Ammon's horn (tissue), 1 donor: ENCODE results near the gene WWOX.
A peak's percentile ranks its signal among the peaks of the same experiment; 100 is the strongest.
"Not testable (repeated sequence)": the region's sequence is repeated elsewhere in the genome, so short reads cannot be mapped to it uniquely, and the experiment has no call there.

Experiments used
- DNase-seq: peaks from one replicate; pipeline ENCODE4 v3.0.0-alpha.2; 2016; ENCODE audit warnings: low spot score

WWOX gene

DNA sequence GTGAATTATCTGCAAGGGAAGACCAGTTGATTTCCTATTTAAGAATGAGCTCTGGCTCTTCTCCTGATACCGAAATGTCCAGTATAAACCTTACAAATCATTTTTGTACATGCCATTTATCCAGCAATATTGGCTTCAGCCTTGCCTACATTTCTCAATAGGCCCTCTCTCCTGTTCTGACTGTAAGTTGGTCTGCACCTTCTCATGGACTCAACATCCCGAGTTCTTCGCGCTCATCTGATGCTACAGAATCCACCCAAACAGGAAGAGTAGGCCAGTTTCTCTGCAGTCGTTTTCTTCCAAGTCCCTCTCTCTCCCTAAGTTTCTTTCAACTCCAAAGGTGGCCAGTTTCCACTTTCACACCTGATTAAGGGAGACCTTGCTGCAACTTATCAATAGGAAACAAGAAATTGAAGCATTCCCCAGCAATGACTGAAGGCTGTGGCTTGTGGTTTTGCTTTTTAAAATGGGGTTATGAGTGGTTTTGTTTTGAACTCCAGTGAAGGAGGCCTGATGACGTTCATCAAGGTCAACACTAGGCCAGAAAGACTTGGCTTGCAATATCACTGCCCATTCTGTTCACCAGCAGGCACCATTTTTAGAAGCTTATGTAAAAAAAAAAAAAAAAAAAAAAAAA, 1118.0 kb downstream of the WWOX start:
- no peak for DNase-seq

DNA sequence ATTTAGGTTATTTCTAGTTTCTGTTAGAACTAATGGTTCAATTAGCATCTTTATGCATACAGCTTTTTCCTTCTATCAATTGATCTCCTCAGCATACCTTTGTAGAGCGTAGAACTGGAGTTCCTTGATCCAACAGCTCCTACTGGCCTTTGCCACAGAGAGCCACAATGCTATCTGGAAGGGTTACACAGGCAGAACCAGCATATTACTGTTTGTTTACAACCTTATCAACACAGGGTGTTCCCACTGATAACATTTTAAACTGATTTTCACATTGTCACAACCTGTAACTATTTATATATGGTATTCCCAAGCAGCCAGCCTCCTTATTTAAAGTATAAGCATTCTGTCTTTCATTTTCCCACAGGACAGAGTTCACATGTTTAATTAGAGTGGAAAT, 1118.9 kb downstream of the WWOX start:
- DNase-seq = no peak

DNA sequence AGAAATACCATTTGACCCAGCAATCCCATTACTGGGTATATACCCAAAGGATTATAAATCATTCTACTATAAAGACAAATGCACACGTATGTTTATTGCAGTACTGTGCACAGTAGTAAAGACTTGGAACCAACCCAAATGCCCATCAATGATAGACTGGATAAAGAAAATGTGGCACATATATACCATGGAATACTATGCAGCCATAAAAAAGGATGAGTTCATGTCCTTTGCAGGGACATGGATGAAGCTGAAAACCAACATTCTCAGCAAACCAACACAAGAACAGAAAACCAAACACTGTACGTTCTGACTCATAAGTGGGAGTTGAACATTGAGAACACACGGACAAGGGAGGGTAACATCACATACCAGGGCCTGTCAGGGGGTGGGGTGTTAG, 1126.5 kb downstream of the WWOX start:
- not testable (repeated sequence) for DNase-seq

DNA sequence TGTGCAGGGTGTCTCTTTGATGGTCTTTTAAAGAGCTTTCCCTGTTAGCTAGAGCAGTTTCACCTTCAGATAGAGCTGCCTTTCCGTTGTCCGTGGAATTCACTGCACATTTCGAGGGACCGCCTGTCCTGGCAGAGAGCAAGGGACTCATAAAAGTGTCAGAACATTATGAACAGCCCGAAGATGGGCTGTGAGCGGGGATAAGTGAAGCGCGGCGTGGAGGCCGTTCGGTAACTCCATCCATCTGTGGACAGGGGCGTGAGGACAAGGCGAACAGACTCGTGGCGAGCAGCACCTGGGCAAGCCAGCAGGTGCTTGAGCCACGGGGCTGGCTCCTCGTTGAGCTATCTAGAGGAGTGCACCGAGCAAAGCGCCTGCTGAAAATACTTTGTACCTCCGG, 1129.9 kb downstream of the WWOX start:
- no peak for DNase-seq

DNA sequence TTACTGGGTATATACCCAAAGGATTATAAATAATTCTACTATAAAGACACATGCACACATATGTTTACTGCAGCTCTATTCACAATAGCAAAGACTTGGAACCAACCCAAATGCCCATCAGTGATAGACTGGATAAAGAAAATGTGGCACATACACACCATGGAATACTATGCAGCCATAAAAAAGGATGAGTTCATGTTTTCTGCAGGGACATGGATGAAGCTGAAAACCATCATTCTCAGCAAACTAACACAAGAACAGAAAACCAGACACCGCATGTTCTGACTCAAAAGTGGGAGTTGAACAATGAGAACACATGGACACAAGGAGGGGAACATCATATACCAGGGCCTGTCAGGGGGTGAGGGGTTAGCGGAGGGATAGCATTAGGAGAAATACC, 1146.2 kb downstream of the WWOX start:
- not testable (repeated sequence) for DNase-seq

DNA sequence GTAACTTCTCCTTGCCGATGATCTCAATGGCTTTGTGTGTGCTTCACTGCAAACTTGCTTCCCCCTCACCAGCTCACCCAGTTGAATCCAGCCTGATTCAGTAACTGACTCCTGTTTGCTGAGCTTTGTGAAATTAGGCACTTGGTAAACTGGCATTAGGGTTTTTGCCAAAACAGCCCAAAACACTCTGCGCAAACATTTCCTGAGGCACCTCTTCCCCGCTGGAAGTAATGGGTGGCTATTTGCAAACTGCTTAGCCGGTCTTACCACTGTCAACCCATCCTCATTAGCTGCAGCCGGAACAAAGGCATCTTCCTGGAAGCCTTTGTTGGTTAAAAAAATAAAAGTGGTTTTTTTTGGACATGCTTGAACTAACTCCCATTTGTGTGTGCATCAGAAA, 1147.9 kb downstream of the WWOX start:
- no peak for DNase-seq

DNA sequence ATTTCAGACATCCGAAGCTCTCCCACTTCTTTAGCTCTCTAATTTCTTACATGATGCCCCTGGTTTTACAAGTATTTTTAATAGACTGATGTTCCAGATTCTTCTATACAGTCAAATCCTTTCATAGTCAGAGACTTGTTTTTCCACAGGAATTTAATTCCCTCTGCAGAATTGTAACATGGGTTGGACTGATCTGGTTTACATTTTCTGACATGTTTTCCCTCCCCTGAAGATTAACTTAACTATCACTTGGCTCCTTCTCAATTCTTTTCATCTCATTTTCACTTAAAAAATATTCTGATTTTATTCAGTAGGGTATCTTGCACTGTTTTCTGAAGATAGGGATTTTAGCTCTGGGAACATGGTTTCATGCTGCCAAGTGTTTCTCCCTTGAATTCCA, 1148.9 kb downstream of the WWOX start:
- DNase-seq = no peak

DNA sequence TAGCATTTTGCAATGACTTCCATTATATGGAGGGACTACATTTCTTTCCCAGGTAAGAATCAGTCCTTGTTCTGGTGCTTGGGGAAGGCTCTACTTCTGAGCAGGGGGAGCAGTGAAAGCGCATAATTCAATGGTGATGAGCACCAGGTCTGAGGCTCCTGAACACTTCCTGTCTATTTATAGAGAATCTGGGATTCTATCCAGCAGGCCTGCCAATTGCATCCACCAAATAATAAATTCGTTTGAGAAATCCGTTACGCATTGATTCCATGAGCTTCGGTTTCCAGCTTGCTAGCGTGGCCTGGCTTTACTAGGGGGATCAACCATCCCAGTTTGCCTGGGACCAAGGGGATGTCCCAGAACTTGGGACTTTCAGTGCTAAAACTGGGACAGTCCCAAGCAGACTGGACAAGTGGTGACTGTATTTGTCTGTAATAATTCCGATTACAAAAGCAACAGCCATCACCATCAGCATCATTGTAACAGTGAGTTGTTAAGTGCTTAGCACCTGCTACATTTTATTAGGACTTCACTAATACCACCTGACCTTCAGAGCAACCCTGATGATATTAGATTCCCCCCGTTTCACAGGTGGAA, 1151.1 kb downstream of the WWOX start:
- DNase-seq = no peak

DNA sequence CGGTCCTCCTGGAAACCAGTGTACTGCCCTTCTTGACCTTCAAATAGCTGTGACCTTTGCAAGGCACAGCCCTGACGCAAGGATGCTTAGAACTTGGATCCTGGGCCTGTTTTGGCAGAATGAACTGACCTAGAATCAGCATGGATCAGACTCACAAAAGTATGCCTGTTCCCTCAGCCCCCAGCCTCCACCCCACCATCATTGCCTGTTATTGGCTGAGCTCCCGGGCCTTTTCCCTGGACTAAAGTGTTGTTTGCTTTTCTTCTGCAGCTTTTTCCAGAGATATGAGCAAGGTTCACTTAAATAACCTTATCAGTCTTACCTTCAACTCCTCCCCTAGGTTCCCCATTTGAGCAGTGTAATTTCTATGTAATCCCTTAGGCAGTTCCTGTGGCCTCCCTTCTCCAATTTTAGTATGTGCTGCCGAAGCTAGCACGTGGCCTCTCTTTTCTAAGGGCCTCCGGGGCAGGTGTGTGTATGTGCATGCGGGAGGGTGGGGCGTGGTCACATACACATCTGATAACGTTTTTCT, 1153.7 kb downstream of the WWOX start:
- DNase-seq = peak; percentile 22

DNA sequence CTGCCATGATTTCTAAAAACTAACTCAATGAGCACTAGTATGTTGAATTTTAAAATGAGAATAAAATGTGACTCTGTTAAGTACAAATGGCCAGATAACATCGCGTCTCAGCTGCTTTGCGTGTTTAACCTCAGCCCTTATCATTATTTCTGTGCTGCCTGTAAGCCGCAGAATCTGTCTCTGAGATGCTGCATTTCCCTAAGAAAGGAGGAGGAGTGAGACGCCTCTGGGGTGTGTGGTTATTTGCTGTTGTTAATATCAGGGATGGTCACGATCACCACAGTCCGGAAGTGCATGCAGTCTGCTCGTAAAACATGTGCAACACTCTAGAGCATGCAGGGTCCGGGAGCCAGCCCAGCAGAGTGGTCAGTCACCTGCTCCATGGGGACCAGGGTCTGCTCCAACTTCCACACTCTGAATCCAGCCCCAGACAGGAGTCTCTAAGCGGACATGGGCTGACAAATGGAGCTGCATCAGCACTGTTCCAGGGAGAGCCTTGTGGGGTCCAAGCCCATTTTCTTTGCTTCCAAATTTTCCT, 1158.6 kb downstream of the WWOX start:
- DNase-seq = no peak

DNA sequence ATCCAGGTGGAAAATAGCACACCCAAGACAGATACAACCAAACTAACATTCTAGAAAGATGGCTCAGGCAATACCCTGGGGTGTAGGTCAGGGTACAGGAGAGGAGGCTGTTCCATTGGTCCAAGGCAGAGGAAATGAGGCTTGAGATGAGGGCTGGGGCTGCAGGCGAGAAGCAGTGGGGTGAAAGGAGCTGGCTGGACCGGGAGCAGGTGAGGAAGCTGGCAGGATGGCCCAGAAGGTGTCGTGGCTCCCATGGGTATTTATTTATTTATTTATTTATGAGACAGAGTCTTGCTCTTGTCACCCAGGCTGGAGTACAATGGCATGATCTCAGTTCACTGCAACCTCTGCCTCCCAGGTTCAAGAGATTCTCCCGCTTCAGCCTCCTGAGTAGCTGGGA, 1161.4 kb downstream of the WWOX start:
- not testable (repeated sequence) for DNase-seq

DNA sequence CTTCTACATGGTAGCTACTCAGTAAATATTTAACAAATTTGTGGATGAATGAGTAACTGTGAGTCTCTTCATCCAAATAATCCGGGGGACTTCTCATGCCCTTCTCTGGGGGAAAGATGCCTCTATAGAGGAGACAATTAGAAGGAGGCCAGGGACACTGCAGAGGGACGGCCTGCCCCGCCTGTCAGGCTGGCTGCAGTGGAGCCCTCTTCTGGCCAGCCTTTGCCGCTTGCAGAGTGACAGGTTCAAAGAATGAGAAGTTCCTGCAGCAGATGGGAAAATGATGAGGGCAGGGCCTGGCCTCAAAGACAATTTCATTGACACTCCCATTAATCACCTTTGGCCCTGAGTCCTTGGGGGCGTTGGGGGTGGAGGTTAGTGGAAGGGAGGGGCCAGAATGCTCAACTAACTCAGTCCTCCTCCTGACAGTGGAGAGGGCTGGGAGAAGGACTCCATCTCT, 1162.1 kb downstream of the WWOX start:
- DNase-seq = peak; percentile 31

DNA sequence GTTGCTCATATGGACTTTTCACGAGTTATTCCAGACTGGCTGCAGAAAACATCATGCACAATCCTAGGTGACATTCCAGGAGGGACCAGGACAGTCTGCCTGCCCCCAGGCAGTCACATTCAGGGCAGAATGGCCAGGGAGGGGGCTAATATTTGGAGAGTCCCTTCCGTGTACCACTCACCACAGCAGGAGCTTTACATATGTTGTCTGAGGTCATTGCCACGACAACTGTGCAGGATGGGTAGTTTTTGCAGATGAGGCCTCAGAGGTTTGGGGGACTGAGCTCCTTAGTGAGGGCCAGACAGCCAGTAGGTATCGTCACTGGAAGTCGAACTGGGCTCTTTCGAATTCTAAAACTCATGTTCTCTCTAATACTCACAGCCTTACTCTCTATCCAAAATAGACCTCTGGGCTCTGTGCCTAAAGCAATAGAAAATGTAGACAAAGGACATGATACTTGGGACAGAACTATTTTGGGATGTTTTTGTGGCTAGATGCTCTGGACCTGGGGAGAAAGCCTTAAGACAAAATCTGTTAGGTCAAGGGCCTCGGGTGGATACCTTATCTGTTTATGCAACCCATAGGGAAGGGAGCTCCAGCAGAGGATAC, 1162.6 kb downstream of the WWOX start:
- no peak for DNase-seq
